PC-9 (cell line): ENCODE measurements around the gene ZSCAN16. TPM values are rescaled to one million over a fixed set of nuclear protein-coding genes. Genes with fewer than 3 reads are reported as not detected.

Source experiments
- BruUV-seq: library from RNA; stranded (reverse); fragments of 400-500 nt; replicated peaks from 2 replicates; lab custom pipeline; 2021; lab: Mats Ljungman, UMichigan
- CTCF ChIA-PET: fragments of 300-600 bp; sonication (Branson Sonifier 250); formaldehyde crosslinking; loops from one replicate; lab custom pipeline; 2022; ENCODE audit warnings: antibody characterized with exemption; lab: Charles Lee
- POLR2A ChIA-PET: fragments of 300-600 bp; sonication (Branson Sonifier 250); formaldehyde crosslinking; loops from one replicate; lab custom pipeline; 2022; ENCODE audit warnings: antibody characterized with exemption; ENCODE audit not compliant: unreplicated experiment; lab: Charles Lee
- DNase-seq, 2 experiments: peaks; one replicate each; pipeline versions ENCODE4 v3.0.0 to v3.0.0-alpha.2; 2015 to 2022; ENCODE audit warnings: mixed read lengths in 1 of 2
- H2AFZ ChIP-seq: fragments of 200-600 bp; sonication (generic); 2 replicates; pipeline ENCODE4 v1.8.1; 2017; ENCODE audit warnings: antibody characterized with exemption
- H3F3A ChIP-seq: fragments of 200-600 bp; sonication (generic); 2 replicates; pipeline ENCODE4 v1.8.1; 2017; ENCODE audit warnings: antibody characterized with exemption, mild to moderate bottlenecking, low read depth; ENCODE audit not compliant: insufficient read depth
- H3K27ac ChIP-seq: fragments of 200-600 bp; sonication (generic); 2 replicates; pipeline ENCODE4 v1.6.1; 2016; ENCODE audit warnings: mixed run types
- H3K27me3 ChIP-seq: fragments of 200-600 bp; sonication (generic); 2 replicates; pipeline ENCODE4 v1.6.1; 2016; ENCODE audit warnings: low read depth, mixed run types; ENCODE audit not compliant: insufficient read depth
- H3K36me3 ChIP-seq: fragments of 200-600 bp; sonication (generic); 2 replicates; pipeline ENCODE4 v1.6.1; 2016; ENCODE audit warnings: low read depth, mixed run types
- H3K4me1 ChIP-seq: fragments of 200-600 bp; sonication (generic); replicated peaks from 2 replicates; pipeline ENCODE4 v1.6.1; 2016; ENCODE audit warnings: mixed run types; ENCODE audit not compliant: insufficient read depth
- H3K4me2 ChIP-seq: fragments of 200-600 bp; sonication (generic); 2 replicates; pipeline ENCODE4 v1.6.1; 2017; ENCODE audit warnings: mixed run types
- H3K4me3 ChIP-seq: fragments of 200-600 bp; sonication (generic); 2 replicates; pipeline ENCODE4 v1.6.1; 2016; ENCODE audit warnings: mixed run types
- H3K79me2 ChIP-seq: fragments of 200-600 bp; sonication (generic); 2 replicates; pipeline ENCODE4 v1.6.1; 2017; ENCODE audit warnings: low read depth, mixed run types
- H3K9me2 ChIP-seq: fragments of 200-600 bp; sonication (generic); 2 replicates; pipeline ENCODE4 v1.8.1; 2017; ENCODE audit warnings: mild to moderate bottlenecking; ENCODE audit not compliant: insufficient read depth
- H3K9me3 ChIP-seq: fragments of 200-600 bp; sonication (generic); 2 replicates; pipeline ENCODE4 v1.8.1; 2016; ENCODE audit warnings: low read depth; ENCODE audit not compliant: insufficient read depth
- H4K20me1 ChIP-seq: fragments of 200-600 bp; sonication (generic); 2 replicates; pipeline ENCODE4 v1.8.1; 2017; ENCODE audit not compliant: insufficient read depth
- EZH2 ChIP-seq: fragments of 200-600 bp; sonication (generic); IDR thresholded peaks from 2 replicates; pipeline ENCODE4 v1.8.0; 2017; ENCODE audit warnings: antibody characterized with exemption, low read depth
- intact Hi-C: fragments of 100-400 bp; cut with micrococcal nuclease; formaldehyde crosslinking; loops from one replicate; pipeline ENCODE4 v1.10.0; 2022; ENCODE audit not compliant: unreplicated experiment
- total RNA-seq: library from RNA; stranded (reverse); gene quantifications from 2 replicates; pipeline ENCODE4 v1.2.3, GENCODE V29; 2021
- TF ChIP-seq, protein P1 (sequence below): fragments of 200-600 bp; sonication (generic); conservative IDR thresholded peaks from 2 replicates; pipeline ENCODE4 v1.6.1; 2017; ENCODE audit warnings: mixed run types, antibody characterized with exemption, mild to moderate bottlenecking, moderate library complexity

Gene ZSCAN16
- total RNA-seq, 1 experiment from 2014 or later = 5.6 TPM

DNA sequence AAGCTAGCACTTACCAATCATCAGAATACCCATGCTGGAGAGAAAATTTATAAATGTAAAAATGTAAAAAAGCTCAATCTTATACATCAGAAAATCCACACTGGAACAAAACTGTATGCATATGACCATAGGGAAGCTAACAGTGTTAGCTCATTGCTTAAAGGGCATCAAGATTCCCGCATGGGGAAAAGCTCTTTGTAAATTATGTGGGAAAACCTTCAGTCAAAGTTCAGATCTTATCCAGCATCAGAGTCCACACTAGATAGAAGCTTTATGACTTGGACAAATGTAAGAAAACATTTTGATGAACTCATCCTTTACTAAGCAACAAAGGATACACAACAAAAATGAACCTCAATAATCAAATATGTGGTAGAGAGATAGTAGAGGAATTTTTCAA is 52.0 kb downstream of the ZSCAN16 start:
- Histone ChIP-seq H3K27me3 (no peaks in the 10 kb centered on the region), H3K4me3 (no peak overlapping the region), H3F3A (no peaks in the 10 kb centered on the region), H3K27ac (no peak overlapping the region), H3K79me2 (no peaks in the 10 kb centered on the region), H3K36me3 (no peaks in the 10 kb centered on the region), H3K4me2 (no peak overlapping the region), H3K9me2 (no peaks in the 10 kb centered on the region), H4K20me1 (no peaks in the 10 kb centered on the region), H3K9me3 (no peaks in the 10 kb centered on the region), H3K4me1 (no peaks in the 10 kb centered on the region), H2AFZ (no peak overlapping the region)
- ChIA-PET POLR2A (no interaction called here), CTCF (no interaction called here)
- intact Hi-C loops = no loop called here
- no peak for DNase-seq
- BruUV-seq = no TSS peak
- TF ChIP-seq, protein P1, sequence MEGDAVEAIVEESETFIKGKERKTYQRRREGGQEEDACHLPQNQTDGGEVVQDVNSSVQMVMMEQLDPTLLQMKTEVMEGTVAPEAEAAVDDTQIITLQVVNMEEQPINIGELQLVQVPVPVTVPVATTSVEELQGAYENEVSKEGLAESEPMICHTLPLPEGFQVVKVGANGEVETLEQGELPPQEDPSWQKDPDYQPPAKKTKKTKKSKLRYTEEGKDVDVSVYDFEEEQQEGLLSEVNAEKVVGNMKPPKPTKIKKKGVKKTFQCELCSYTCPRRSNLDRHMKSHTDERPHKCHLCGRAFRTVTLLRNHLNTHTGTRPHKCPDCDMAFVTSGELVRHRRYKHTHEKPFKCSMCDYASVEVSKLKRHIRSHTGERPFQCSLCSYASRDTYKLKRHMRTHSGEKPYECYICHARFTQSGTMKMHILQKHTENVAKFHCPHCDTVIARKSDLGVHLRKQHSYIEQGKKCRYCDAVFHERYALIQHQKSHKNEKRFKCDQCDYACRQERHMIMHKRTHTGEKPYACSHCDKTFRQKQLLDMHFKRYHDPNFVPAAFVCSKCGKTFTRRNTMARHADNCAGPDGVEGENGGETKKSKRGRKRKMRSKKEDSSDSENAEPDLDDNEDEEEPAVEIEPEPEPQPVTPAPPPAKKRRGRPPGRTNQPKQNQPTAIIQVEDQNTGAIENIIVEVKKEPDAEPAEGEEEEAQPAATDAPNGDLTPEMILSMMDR = no peak
- TF ChIP-seq EZH2 = no peak

Other genes with a start within 250 kb of the ZSCAN16 start
- gene OR2B2, start 212.2 kb upstream of the ZSCAN16 start, total RNA-seq = not detected in 2 replicates
- 1.5 and 1.6 TPM in 2 replicates for gene OR2B6, start 167.4 kb upstream of the ZSCAN16 start, total RNA-seq
- 10.5 and 12.6 TPM in 2 replicates for gene ZNF165, start 44.0 kb upstream of the ZSCAN16 start, total RNA-seq
- gene ZKSCAN8, start 17.3 kb downstream of the ZSCAN16 start, total RNA-seq = 27.2 and 31.5 TPM in 2 replicates
- gene ZSCAN9, start 100.7 kb downstream of the ZSCAN16 start, total RNA-seq = 19.2 and 20.4 TPM in 2 replicates
- 6.0 and 6.7 TPM in 2 replicates for gene ZKSCAN4, start 127.7 kb downstream of the ZSCAN16 start, total RNA-seq
- gene NKAPL, start 134.7 kb downstream of the ZSCAN16 start, total RNA-seq = not detected in 2 replicates
- 12.1 and 14.8 TPM in 2 replicates for gene ZSCAN26, start 142.5 kb downstream of the ZSCAN16 start, total RNA-seq
- gene PGBD1, start 157.0 kb downstream of the ZSCAN16 start, total RNA-seq = 3.6 and 3.9 TPM in 2 replicates
- gene ZSCAN31, start 211.5 kb downstream of the ZSCAN16 start, total RNA-seq = 64.0 and 88.8 TPM in 2 replicates
- gene ZKSCAN3, start 225.3 kb downstream of the ZSCAN16 start, total RNA-seq = 4.9 and 6.2 TPM in 2 replicates